B cell (primary cell): ENCODE results near the gene GTPBP4. TPM values are rescaled to one million over a fixed set of nuclear protein-coding genes. Genes with fewer than 3 reads are reported as not detected.

Source experiments
- ATAC-seq: fragments of 200-7000 bp; cut with Tn5 transposase; one replicate; pipeline ENCODE4 v1.10.0; 2021; ENCODE audit warnings: low read depth, mild to moderate bottlenecking, moderate number of reproducible peaks, moderate library complexity
- CTCF ChIA-PET: fragments of 350-600 bp; sonication (Branson Sonifier 250); formaldehyde crosslinking; loops from one replicate; lab custom pipeline; 2021; ENCODE audit warnings: antibody characterized with exemption, inconsistent platforms; lab: Charles Lee
- POLR2A ChIA-PET: fragments of 350-600 bp; sonication (Branson Sonifier 250); formaldehyde crosslinking; loops from one replicate; lab custom pipeline; 2021; ENCODE audit warnings: antibody characterized with exemption; lab: Charles Lee
- DNase-seq: peaks from one replicate; pipeline ENCODE4 v3.0.0; 2013
- H2AFZ ChIP-seq: 2 replicates; pipeline ENCODE4 v1.6.1; 2012; ENCODE audit warnings: mild to moderate bottlenecking, low read depth, low read length; ENCODE audit not compliant: insufficient read depth, poor library complexity, severe bottlenecking
- H3K27ac ChIP-seq, 2 donors: 1 replicate in 1 of 2; 2 replicates in 1 of 2; pipeline ENCODE4 v1.5.1; 2012 to 2013; ENCODE audit warnings: low read length in 2 of 2, mild to moderate bottlenecking in 2 of 2, moderate library complexity in 1 of 2
- H3K27me3 ChIP-seq, 4 experiments: fragments of 200-600 bp in 1 of 4; sonication (generic) in 1 of 4; replicated peaks in 1 of 4; 1 replicate in 2 of 4; 2 replicates in 2 of 4; pipeline versions ENCODE4 v1.6.1 to v1.7.0; 2013 to 2016; ENCODE audit warnings: low read length in 3 of 4, mild to moderate bottlenecking in 2 of 4, mixed read lengths in 1 of 4, moderate library complexity in 1 of 4; ENCODE audit not compliant: insufficient read depth in 4 of 4, control insufficient read depth in 3 of 4; ENCODE audit errors: control extremely low read depth in 1 of 4
- H3K36me3 ChIP-seq, 2 experiments: replicated peaks in 1 of 2; 1 replicate in 1 of 2; 2 replicates in 1 of 2; pipeline versions ENCODE4 v1.6.1 to v1.7.1; 2013; ENCODE audit warnings: low read length in 1 of 2; ENCODE audit not compliant: insufficient read depth in 2 of 2, control insufficient read depth in 1 of 2; ENCODE audit errors: control extremely low read depth in 1 of 2, extremely low read depth in 1 of 2
- H3K4me1 ChIP-seq, 2 donors: fragments of 200-600 bp in 1 of 2; sonication (generic) in 1 of 2; 1 replicate in 1 of 2; 2 replicates in 1 of 2; pipeline versions ENCODE4 v1.5.1 to v1.6.1; 2013 to 2017; ENCODE audit warnings: low read length in 2 of 2; ENCODE audit not compliant: control insufficient read depth in 2 of 2, insufficient read depth in 2 of 2
- H3K4me2 ChIP-seq: replicated peaks from 2 replicates; pipeline ENCODE3; 2012; ENCODE audit warnings: mild to moderate bottlenecking, low read depth, low read length; ENCODE audit not compliant: poor library complexity, severe bottlenecking
- H3K4me3 ChIP-seq, 5 experiments: fragments of 200-600 bp in 1 of 5; sonication (generic) in 1 of 5; 1 replicate in 3 of 5; 2 replicates in 2 of 5; pipeline versions ENCODE4 v1.5.1 to v1.7.0; 2011 to 2016; ENCODE audit warnings: low read length in 4 of 5, mild to moderate bottlenecking in 4 of 5, low read depth in 2 of 5, control low read depth in 1 of 5, moderate library complexity in 1 of 5; ENCODE audit not compliant: insufficient read depth in 1 of 5; ENCODE audit errors: control extremely low read depth in 1 of 5, extremely low read depth in 1 of 5
- H3K79me2 ChIP-seq: fragments of 200-600 bp; sonication (generic); one replicate; pipeline ENCODE4 v1.6.0; 2016; ENCODE audit warnings: low read length; ENCODE audit not compliant: control insufficient read depth, insufficient read depth
- H3K9ac ChIP-seq: fragments of 200-600 bp; sonication (generic); 2 replicates; pipeline ENCODE4 v1.6.1; 2017; ENCODE audit warnings: mild to moderate bottlenecking, low read length, moderate library complexity
- H3K9me3 ChIP-seq, 3 donors: one replicate each; pipeline versions ENCODE4 v1.6.1 to v1.7.1; 2013; ENCODE audit warnings: low read length in 2 of 3; ENCODE audit not compliant: control insufficient read depth in 2 of 3, insufficient read depth in 1 of 3; ENCODE audit errors: control extremely low read depth in 1 of 3
- H4K20me1 ChIP-seq: 2 replicates; pipeline ENCODE4 v1.6.0; 2012; ENCODE audit warnings: mild to moderate bottlenecking, low read length; ENCODE audit not compliant: insufficient read depth, control insufficient read depth, poor library complexity, severe bottlenecking
- H3K27ac Mint-ChIP-seq: one replicate; pipeline ENCODE4 v1.8.0; 2021; ENCODE audit warnings: mixed read lengths
- H3K27me3 Mint-ChIP-seq: one replicate; pipeline ENCODE4 v1.8.0; 2021; ENCODE audit warnings: mixed read lengths
- H3K4me1 Mint-ChIP-seq: one replicate; pipeline ENCODE4 v1.8.0; 2021; ENCODE audit warnings: mixed read lengths
- H3K4me3 Mint-ChIP-seq: one replicate; pipeline ENCODE4 v1.8.0; 2021; ENCODE audit warnings: mixed read lengths
- H3K9me3 Mint-ChIP-seq: one replicate; pipeline ENCODE4 v1.8.0; 2022; ENCODE audit warnings: mixed read lengths; ENCODE audit not compliant: insufficient read depth
- EZH2 ChIP-seq: IDR thresholded peaks from 2 replicates; pipeline ENCODE4 v1.6.1; 2012; ENCODE audit warnings: borderline replicate concordance, low read depth, mild to moderate bottlenecking, moderate library complexity, low read length; ENCODE audit not compliant: insufficient read depth, poor library complexity, severe bottlenecking
- WGBS: methylation state at CpG from one replicate; pipeline ENCODE4 v1.1.5; 2013; ENCODE audit warnings: missing lambda C conversion rate; ENCODE audit not compliant: insufficient coverage; 5-methylcytosine and 5-hydroxymethylcytosine counted together
- intact Hi-C: fragments of 100-400 bp; cut with micrococcal nuclease; formaldehyde crosslinking; loops from one replicate; pipeline ENCODE4 v1.10.0; 2022
- polyA plus RNA-seq: library from polyadenylated mRNA; depleted of rRNA; stranded (reverse); fragments of >200 nt; gene quantifications from 2 replicates; pipeline ENCODE4 v1.2.3, GENCODE V29; 2012
- total RNA-seq, 2 donors: library from RNA; stranded (reverse); fragments of 120-200 nt in 1 of 2; gene quantifications; 1 replicate in 1 of 2; 2 replicates in 1 of 2; pipeline versions ENCODE4 v1.2.3 to v1.2.4, GENCODE V29; 2013 to 2022
- TF ChIP-seq, protein P1 (sequence below): fragments of 200-600 bp; IDR thresholded peaks from one replicate; pipeline ENCODE4 v1.8.0; 2022; ENCODE audit warnings: antibody characterized with exemption, mild to moderate bottlenecking

GTPBP4 gene
- total and polyA plus RNA-seq, 2 donors (not counting 1 experiment from before 2014, with no cell fraction given): 11.8 to 45.4 TPM

DNA sequence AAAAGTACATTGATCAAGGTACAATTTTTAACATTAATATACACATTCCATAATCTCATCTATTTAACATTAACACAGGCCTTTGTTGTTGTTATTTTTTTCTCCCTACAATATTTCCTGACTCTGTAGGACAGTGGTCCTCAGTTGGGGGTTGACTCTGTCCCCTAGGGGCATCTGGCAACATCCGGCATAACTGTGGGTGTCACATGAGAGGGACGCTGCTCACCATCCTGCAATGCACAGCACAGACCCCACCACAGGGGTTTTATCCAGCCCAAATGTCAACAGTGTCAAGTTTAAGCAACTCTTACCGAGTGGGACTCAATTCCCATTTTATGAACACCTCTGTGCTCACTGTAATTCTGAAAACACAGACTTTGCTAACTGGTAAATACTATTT lies 51.9 kb downstream of the GTPBP4 start:
- Mint-ChIP-seq H3K27ac (no peak overlapping the region), H3K27me3 (no peaks in the 10 kb centered on the region), H3K4me3 (no peak overlapping the region), H3K9me3 (no peaks in the 10 kb centered on the region), H3K4me1 (peaks cover 49% of the 10 kb centered on the region)
- 80% methylated on average over 1 of the region's 3 CpGs for WGBS
- CTCF ChIA-PET: no interaction called here
- no peak overlapping the region for H3K9ac ChIP-seq
- no peak overlapping the region for H3K4me3 ChIP-seq
- H3K36me3 ChIP-seq: peaks cover 3 to 46% of the 10 kb centered on the region in 2 experiments
- DNase-seq (no peak), ATAC-seq (no peak)
- H3K27me3 ChIP-seq: no peaks in the 10 kb centered on the region
- no peak overlapping the region for H2AFZ ChIP-seq
- POLR2A ChIA-PET: no interaction called here
- intact Hi-C loops: loop anchor here (5.0 to 10.0 kb wide), 2 partner anchors 188 to 725 kb away; no protein-coding TSS in a partner anchor
- H3K4me1 ChIP-seq: peaks cover 19 to 27% of the 10 kb centered on the region in 2 donors
- no peak for TF ChIP-seq EZH2
- TF ChIP-seq, protein P1, sequence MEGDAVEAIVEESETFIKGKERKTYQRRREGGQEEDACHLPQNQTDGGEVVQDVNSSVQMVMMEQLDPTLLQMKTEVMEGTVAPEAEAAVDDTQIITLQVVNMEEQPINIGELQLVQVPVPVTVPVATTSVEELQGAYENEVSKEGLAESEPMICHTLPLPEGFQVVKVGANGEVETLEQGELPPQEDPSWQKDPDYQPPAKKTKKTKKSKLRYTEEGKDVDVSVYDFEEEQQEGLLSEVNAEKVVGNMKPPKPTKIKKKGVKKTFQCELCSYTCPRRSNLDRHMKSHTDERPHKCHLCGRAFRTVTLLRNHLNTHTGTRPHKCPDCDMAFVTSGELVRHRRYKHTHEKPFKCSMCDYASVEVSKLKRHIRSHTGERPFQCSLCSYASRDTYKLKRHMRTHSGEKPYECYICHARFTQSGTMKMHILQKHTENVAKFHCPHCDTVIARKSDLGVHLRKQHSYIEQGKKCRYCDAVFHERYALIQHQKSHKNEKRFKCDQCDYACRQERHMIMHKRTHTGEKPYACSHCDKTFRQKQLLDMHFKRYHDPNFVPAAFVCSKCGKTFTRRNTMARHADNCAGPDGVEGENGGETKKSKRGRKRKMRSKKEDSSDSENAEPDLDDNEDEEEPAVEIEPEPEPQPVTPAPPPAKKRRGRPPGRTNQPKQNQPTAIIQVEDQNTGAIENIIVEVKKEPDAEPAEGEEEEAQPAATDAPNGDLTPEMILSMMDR: no peak
- no peaks in the 10 kb centered on the region for H4K20me1 ChIP-seq
- H3K9me3 ChIP-seq: no peaks in the 10 kb centered on the region
- H3K79me2 ChIP-seq: peaks cover 9% of the 10 kb centered on the region
- H3K4me2 ChIP-seq: no peak overlapping the region
- no peak overlapping the region for H3K27ac ChIP-seq

DNA sequence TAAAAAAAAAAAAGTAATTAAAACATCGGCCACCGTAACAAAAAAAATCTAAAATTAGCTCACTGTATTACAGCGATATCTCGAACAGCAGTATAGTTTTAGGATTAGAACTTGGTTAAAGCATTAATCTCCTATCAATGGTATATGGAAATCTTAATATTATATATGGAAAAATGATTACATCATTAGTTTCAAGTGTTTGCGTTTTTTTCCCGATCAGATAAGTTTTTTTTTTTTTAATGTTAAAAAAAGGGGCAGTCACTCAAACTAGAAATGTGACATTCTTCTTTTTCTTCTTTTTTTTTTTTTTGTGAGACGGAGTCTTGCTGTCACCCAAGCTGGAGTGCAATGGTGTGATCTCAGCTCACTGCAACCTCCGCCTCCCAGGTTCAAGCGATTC lies 53.3 kb downstream of the GTPBP4 start:
- POLR2A ChIA-PET: no interaction called here
- Mint-ChIP-seq H3K9me3 (no peaks in the 10 kb centered on the region), H3K27ac (no peak overlapping the region), H3K4me3 (no peak overlapping the region), H3K4me1 (peaks cover 51% of the 10 kb centered on the region), H3K27me3 (no peaks in the 10 kb centered on the region)
- Histone ChIP-seq H2AFZ (no peak overlapping the region), H3K4me1 (peaks cover 31 to 35% of the 10 kb centered on the region in 2 donors), H3K9ac (no peak overlapping the region), H3K4me2 (no peak overlapping the region), H3K36me3 (peaks cover 3 to 44% of the 10 kb centered on the region in 2 experiments), H3K27ac (no peak overlapping the region), H3K9me3 (no peaks in the 10 kb centered on the region), H3K4me3 (no peak overlapping the region), H4K20me1 (peaks cover 9% of the 10 kb centered on the region), H3K27me3 (no peaks in the 10 kb centered on the region), H3K79me2 (peaks cover 23% of the 10 kb centered on the region)
- TF ChIP-seq, protein P1: no peak
- CTCF ChIA-PET: no interaction called here
- ATAC-seq (no peak), DNase-seq (no peak)
- intact Hi-C loops: loop anchor here (5.0 to 10.0 kb wide), 2 partner anchors 189 to 727 kb away; no protein-coding TSS in a partner anchor
- WGBS: no CpG with 5 or more reads among the region's 9 CpGs
